GM19238 (cell line): ENCODE data around the gene SPATA6L.
A peak's percentile ranks its signal among the peaks of the same experiment; 100 is the strongest.
"Not testable (repeated sequence)": the region's sequence is repeated elsewhere in the genome, so short reads cannot be mapped to it uniquely, and the experiment has no call there.

ENCODE experiments used
- DNase-seq: peaks from one replicate; pipeline ENCODE4 v3.0.0; 2011; ENCODE audit warnings: low spot score; ENCODE audit not compliant: insufficient read length

Gene SPATA6L

DNA sequence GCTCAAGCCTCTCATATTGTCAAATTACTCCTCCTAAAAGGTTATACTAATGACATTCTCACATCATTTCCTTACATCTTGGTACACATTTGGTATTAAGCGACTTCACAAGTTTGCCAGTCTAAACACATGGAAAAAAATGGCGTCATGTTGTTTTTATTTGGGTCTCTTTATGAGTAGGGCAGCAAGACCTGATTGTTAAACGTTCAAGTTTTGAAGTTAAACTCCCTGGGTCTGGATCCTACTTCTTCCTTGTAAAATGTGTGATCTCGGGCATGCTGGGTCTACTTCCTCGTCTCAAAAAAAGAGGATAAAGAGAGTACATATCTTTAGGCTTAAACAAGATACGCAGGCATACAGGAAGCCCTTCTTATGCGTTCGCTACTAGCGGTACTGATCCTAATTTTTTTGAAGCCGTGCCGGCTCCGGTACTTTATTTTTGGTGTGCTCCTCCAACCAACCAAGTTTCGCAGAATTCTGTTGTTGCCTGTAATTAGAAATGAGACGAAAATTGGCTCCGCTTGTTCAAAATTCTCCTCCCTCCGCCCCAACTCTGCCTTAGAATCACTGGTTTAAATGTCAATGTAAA is 12.5 kb upstream of the SPATA6L start:
- DNase-seq: no peak

DNA sequence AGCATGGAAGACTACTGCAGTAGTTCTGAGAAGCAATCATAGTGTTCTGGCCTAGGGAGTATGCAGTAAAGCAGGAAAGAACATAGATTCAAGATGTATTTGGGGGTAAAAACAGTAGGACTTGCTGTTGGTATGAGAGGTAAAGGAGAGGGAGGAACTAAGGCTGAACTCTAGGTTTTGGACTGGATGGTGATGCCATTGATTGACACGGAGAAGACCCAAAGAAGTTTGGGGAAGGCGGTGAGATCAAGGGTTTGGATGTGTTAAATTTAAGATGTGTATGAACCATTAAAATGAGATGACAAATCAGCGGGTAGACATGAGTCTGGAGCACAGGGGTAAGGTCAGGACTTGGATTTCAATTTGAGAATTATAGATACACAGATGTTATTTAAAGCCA is 11.1 kb upstream of the SPATA6L start:
- DNase-seq: no peak

- no peak for DNase-seq
Observed at GRCh38 chr9:4674783-4675182, 8.5 kb upstream of the SPATA6L start.

- no peak for DNase-seq
Observed at GRCh38 chr9:4671737-4672136, 5.5 kb upstream of the SPATA6L start.

DNA sequence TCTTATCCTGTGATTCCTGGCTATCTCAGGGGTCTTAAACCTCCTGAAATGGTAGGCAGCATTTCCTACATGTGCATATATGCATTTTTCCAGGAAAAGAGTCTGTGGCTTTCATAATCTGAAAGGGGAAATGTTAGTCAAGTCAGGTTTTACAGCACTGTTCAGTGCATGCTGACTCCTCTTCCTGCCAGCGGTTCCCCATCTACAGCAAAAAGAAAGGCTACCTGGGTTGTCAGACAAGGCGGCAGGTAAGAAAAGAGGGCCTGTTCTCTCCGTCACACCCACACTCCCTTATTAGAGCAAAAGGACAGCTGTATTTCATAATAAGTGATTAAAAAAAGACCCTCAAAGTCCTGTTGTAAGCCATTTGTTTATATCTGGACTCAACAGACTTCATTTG is 4.3 kb upstream of the SPATA6L start:
- no peak for DNase-seq

DNA sequence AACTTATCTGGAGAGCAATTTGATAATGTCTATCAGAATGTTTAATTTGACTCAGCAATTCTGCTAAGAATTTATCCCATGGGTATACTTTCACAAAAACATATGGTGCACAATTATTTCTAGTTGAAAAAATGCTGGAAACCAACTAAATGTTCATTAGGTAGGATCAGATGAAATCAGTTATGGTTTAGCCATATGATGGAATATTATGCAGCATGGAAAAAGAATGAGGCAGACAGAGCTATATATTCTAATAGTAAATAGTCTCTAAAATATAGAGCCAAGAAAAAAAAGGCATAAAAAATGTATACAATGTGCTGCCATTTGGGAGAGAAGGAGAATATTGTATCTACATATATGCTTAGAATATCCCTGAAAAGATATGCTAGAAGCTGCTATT is 3.6 kb upstream of the SPATA6L start:
- DNase-seq: no peak

GRCh38 chr9:4668604-4669003 is 2.3 kb upstream of the SPATA6L start:
- DNase-seq: no peak

- no peak for DNase-seq
Observed at GRCh38 chr9:4667681-4668080, 1.4 kb upstream of the SPATA6L start.

- no peak for DNase-seq
Observed at GRCh38 chr9:4665357-4665756, 923 bp downstream of the SPATA6L start.

DNA sequence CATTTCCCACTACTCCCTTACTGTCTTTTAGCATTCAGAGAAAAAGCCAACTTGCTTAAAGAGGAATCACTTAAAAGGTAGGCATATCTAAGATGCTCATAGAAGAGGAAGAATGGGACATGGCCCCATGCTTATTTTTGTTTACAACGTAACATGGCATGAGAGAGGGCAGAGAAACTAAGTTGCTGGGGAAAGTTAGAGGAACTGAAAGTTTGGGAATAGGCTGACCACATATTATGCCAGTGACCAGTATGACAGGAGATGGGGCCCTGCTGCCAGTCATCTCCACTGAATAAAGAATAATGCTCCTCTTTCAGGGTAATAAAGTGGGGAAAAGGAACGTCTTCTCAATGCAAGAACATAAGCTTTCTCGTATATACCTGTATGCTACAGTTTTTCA is 2.3 kb downstream of the SPATA6L start:
- no peak for DNase-seq

GRCh38 chr9:4662989-4663792 is 3.1 kb downstream of the SPATA6L start:
- DNase-seq: no peak

DNA sequence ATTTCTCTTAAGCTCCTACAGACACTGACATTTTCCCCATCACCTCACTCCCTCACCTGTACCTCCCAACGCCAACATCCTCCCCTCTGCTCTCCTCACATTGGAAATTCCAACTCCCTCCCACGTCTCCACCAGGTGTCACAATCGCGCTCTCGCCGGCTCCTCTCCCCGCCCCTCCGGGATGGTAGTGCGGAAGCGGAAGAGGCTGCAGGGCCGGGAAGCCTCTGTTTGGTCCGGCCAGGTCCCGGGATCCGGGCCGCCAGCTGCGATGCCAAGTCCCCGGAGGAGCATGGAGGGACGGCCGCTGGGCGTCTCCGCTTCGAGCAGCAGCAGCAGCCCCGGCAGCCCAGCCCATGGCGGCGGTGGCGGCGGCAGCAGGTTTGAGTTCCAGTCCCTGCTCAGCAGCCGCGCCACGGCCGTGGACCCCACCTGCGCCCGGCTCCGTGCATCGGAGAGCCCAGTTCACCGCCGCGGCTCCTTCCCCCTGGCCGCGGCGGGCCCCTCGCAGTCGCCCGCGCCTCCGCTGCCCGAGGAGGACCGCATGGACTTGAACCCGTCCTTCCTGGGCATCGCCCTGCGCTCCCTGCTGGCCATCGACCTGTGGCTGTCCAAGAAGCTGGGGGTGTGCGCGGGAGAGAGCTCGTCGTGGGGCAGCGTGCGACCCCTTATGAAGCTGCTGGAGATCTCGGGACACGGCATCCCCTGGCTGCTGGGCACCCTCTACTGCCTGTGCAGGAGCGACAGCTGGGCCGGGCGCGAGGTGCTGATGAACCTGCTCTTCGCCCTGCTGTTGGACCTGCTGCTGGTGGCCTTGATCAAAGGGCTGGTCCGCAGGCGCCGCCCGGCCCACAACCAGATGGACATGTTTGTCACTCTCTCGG is 3.9 kb downstream of the SPATA6L start, which contains the start of gene PLPP6:
PLPP6 (plus strand) TSS at position 187 of the 881 bp plus-strand sequence; CDS start at position 269, 82 bp downstream.
- peak; percentile 77 for DNase-seq

GRCh38 chr9:4661611-4662010 is 4.7 kb downstream of the SPATA6L start:
- no peak for DNase-seq

GRCh38 chr9:4661165-4661564 is 5.1 kb downstream of the SPATA6L start:
- DNase-seq: no peak

DNA sequence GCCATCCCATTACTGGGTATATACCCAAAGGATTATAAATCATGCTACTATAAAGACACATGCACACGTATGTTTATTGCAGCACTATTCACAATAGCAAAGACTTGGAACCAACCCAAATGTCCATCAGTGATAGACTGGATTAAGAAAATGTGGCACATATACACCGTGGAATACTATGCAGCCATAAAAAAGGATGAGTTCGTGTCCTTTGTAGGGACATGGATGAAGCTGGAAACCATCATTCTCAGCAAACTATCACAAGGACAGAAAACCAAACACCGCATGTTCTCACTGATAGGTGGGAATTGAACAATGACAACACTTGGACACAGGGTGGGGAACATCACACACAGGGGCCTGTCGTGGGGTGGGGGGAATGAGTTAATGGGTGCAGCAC is 5.6 kb downstream of the SPATA6L start:
- DNase-seq: not testable (repeated sequence)

GRCh38 chr9:4657426-4658159 is 8.7 kb downstream of the SPATA6L start:
- no peak for DNase-seq

GRCh38 chr9:4656621-4657020 is 9.7 kb downstream of the SPATA6L start:
- no peak for DNase-seq

GRCh38 chr9:4656196-4656595 is 10.1 kb downstream of the SPATA6L start:
- DNase-seq: not testable (repeated sequence)

- no peak for DNase-seq
Observed at GRCh38 chr9:4654538-4654937, 11.7 kb downstream of the SPATA6L start.

- no peak for DNase-seq
Observed at GRCh38 chr9:4654084-4654483, 12.2 kb downstream of the SPATA6L start.

GRCh38 chr9:4642351-4642750 is 23.9 kb downstream of the SPATA6L start:
- no peak for DNase-seq
